Spleen (tissue), 7 donors: Measurements from ENCODE around the gene RAB13.

Experiments
- CTCF ChIP-seq, 11 experiments: fragments of 200-600 bp in 7 of 11; fragments of 450-650 bp in 4 of 11; sonication (generic) in 4 of 11; IDR thresholded peaks in 8 of 11; conservative IDR thresholded peaks in 3 of 11; 1 replicate in 7 of 11; 2 replicates in 4 of 11; pipeline versions ENCODE4 v1.4.0 to v1.8.0; 2016 to 2021; ENCODE audit warnings: antibody characterized with exemption in 11 of 11, inconsistent platforms in 4 of 11, mild to moderate bottlenecking in 1 of 11
- POLR2A ChIP-seq, 3 donors: fragments of 450-650 bp; IDR thresholded peaks; one replicate each; pipeline ENCODE4 v1.5.1; 2017; ENCODE audit warnings: antibody characterized with exemption in 3 of 3, mild to moderate bottlenecking in 1 of 3
- POLR2AphosphoS5 ChIP-seq, 3 donors: sonication (generic); formaldehyde crosslinking; IDR thresholded peaks; one replicate each; pipeline ENCODE4 v1.5.1; 2017; ENCODE audit warnings: antibody characterized with exemption in 3 of 3
- donor health status: DM: no; HTN: no; CAD: no; lungs with moderate emphysema.
- donor health status: DM: no; HTN: no; CAD: no.
- donor health status: DM: no; HTN: no; CAD: no.

- TF ChIP-seq CTCF (IDR thresholded peaks at IDR 0.05 in 8 of 11, conservative IDR thresholded peaks at IDR 0.05 in 3 of 11) (no peak), POLR2A (IDR thresholded peaks at IDR 0.05) (no peak), POLR2AphosphoS5 (IDR thresholded peaks at IDR 0.05) (peak in 1 of 3 donors; percentile 61)
Observed at GRCh38 chr1:153940756-153941155, 45.4 kb downstream of the RAB13 start.
